Measurements from ENCODE around the gene UVRAG.

DNA sequence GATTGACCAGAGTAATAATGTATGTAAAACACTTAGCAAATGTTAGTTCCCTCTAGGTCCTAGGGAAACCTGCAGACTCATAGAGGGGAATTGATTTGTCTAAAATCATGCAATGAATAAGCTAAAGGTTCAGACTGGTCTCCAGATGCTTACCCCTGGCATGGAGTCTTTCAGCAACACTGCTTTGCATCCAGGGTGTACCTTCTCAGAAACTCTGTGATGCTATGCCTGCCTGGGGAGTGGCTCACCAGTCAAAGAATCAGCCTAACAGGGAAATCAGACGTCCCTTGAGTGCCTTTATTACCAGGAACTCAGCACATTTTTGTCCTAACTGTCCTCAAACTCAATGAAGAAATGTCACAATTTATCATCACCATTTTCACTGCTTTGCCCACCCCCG, 5.9 kb upstream of the UVRAG start:
- TF ChIP-seq CTCF (IDR thresholded peaks at IDR 0.05; ENCODE audit: low read length) (no peak), EZH2 (optimal IDR thresholded peaks at IDR 0.05; ENCODE audit: low read depth, low read length) (no peak)
